GM23338 (cell line): Measurements from ENCODE around the gene PDE4D. TPM values are rescaled to one million over a fixed set of nuclear protein-coding genes. Genes with fewer than 3 reads are reported as not detected.

Experiments used
- ATAC-seq: fragments of 200-7000 bp; cut with Tn5 transposase; 3 replicates; pipeline ENCODE4 v1.9.1; 2020
- DNase-seq: peaks from one replicate; pipeline ENCODE4 v3.0.0-alpha.2; 2015; ENCODE audit warnings: low spot score
- H2AFZ ChIP-seq: fragments of 200-600 bp; sonication (generic); 2 replicates; pipeline ENCODE4 v1.8.0; 2016; ENCODE audit warnings: antibody characterized with exemption, mild to moderate bottlenecking, moderate library complexity
- H3F3A ChIP-seq: fragments of 200-600 bp; sonication (generic); replicated peaks from 2 replicates; pipeline ENCODE4 v1.8.0; 2017; ENCODE audit warnings: antibody characterized with exemption, mixed run types, low read depth
- H3K27ac ChIP-seq: fragments of 200-600 bp; sonication (generic); 2 replicates; pipeline ENCODE4 v1.6.1; 2016; ENCODE audit warnings: low read depth
- H3K27me3 ChIP-seq: fragments of 200-600 bp; sonication (generic); 2 replicates; pipeline ENCODE4 v1.8.0; 2016; ENCODE audit warnings: mild to moderate bottlenecking, mixed run types, moderate library complexity; ENCODE audit not compliant: insufficient read depth
- H3K36me3 ChIP-seq: fragments of 200-600 bp; sonication (generic); 2 replicates; pipeline ENCODE4 v1.8.0; 2016; ENCODE audit warnings: mild to moderate bottlenecking; ENCODE audit not compliant: insufficient read depth
- H3K4me1 ChIP-seq: fragments of 200-600 bp; sonication (generic); 2 replicates; pipeline ENCODE4 v1.8.0; 2016; ENCODE audit warnings: mild to moderate bottlenecking, moderate library complexity; ENCODE audit not compliant: insufficient read depth
- H3K4me2 ChIP-seq: fragments of 200-600 bp; sonication (generic); 2 replicates; pipeline ENCODE4 v1.7.1; 2017; ENCODE audit warnings: mixed run types
- H3K4me3 ChIP-seq: fragments of 200-600 bp; sonication (generic); 2 replicates; pipeline ENCODE4 v1.6.1; 2016; ENCODE audit warnings: mixed run types
- H3K79me2 ChIP-seq: fragments of 200-600 bp; sonication (generic); replicated peaks from 2 replicates; pipeline ENCODE4 v1.8.0; 2017; ENCODE audit warnings: mild to moderate bottlenecking; ENCODE audit not compliant: insufficient read depth
- H3K9me2 ChIP-seq: fragments of 200-600 bp; sonication (generic); 2 replicates; pipeline ENCODE4 v1.8.0; 2017; ENCODE audit not compliant: insufficient read depth
- H4K20me1 ChIP-seq: fragments of 200-600 bp; sonication (generic); replicated peaks from 2 replicates; pipeline ENCODE4 v1.8.0; 2017; ENCODE audit warnings: mild to moderate bottlenecking; ENCODE audit not compliant: insufficient read depth
- H3K27ac Mint-ChIP-seq: 2 replicates; pipeline ENCODE4 v1.8.0; 2020; ENCODE audit warnings: inconsistent platforms, mild to moderate bottlenecking, moderate library complexity, mixed read lengths
- H3K27me3 Mint-ChIP-seq: 3 replicates; pipeline ENCODE4 v1.8.0; 2022; ENCODE audit warnings: low read depth, mild to moderate bottlenecking, moderate library complexity, mixed read lengths, inconsistent platforms; ENCODE audit not compliant: insufficient read depth, poor library complexity
- H3K36me3 Mint-ChIP-seq: 3 replicates; pipeline ENCODE4 v1.8.0; 2021; ENCODE audit warnings: low read depth, mild to moderate bottlenecking, inconsistent platforms, moderate library complexity, mixed read lengths
- H3K4me1 Mint-ChIP-seq: 3 replicates; pipeline ENCODE4 v1.8.0; 2020; ENCODE audit warnings: mild to moderate bottlenecking, inconsistent platforms, mixed read lengths
- H3K4me3 Mint-ChIP-seq: 3 replicates; pipeline ENCODE4 v1.8.0; 2021; ENCODE audit warnings: moderate library complexity, mild to moderate bottlenecking, inconsistent platforms, mixed read lengths
- H3K9me3 Mint-ChIP-seq: 3 replicates; pipeline ENCODE4 v1.8.0; 2020; ENCODE audit warnings: moderate library complexity, mild to moderate bottlenecking, inconsistent platforms, mixed read lengths
- CTCF ChIP-seq, 2 experiments: fragments of 200-600 bp in 1 of 2; sonication (generic) in 1 of 2; conservative IDR thresholded peaks; 2 replicates each; pipeline versions ENCODE4 v1.5.1 to v1.6.1; 2016 to 2017; ENCODE audit warnings: antibody characterized with exemption in 2 of 2, low read depth in 2 of 2, mild to moderate bottlenecking in 2 of 2, moderate library complexity in 1 of 2
- ETS1 ChIP-seq: IDR thresholded peaks from 2 replicates; pipeline ENCODE4 v1.6.1; 2016; ENCODE audit warnings: antibody characterized with exemption
- EZH2 ChIP-seq: fragments of 200-600 bp; sonication (generic); IDR thresholded peaks from one replicate; pipeline ENCODE4 v1.8.0; 2017; ENCODE audit warnings: antibody characterized with exemption, mild to moderate bottlenecking, low read depth; ENCODE audit not compliant: unreplicated experiment
- EZH2phosphoT487 ChIP-seq: fragments of 200-600 bp; sonication (generic); IDR thresholded peaks from one replicate; pipeline ENCODE4 v1.8.1; 2018; ENCODE audit warnings: antibody characterized with exemption; ENCODE audit not compliant: unreplicated experiment
- NANOG ChIP-seq: IDR thresholded peaks from 2 replicates; pipeline ENCODE4 v1.6.1; 2016; ENCODE audit warnings: antibody characterized with exemption, borderline replicate concordance
- POLR2AphosphoS5 ChIP-seq: IDR thresholded peaks from 2 replicates; pipeline ENCODE4 v1.6.1; 2016; ENCODE audit warnings: antibody characterized with exemption, low read depth
- REST ChIP-seq: IDR thresholded peaks from one replicate; pipeline ENCODE4 v1.6.1; 2018; ENCODE audit warnings: antibody characterized with exemption; ENCODE audit not compliant: unreplicated experiment
- STAT1 ChIP-seq: IDR thresholded peaks from one replicate; pipeline ENCODE4 v1.6.1; 2016; ENCODE audit warnings: antibody characterized with exemption; ENCODE audit not compliant: unreplicated experiment
- ZNF114 ChIP-seq: fragments of 250-450 bp; sonication (Bioruptor Pico); IDR thresholded peaks from 2 replicates; pipeline ENCODE4 v1.5.0; 2020; ENCODE audit warnings: mild to moderate bottlenecking, moderate library complexity
- ZNF462 ChIP-seq: fragments of 250-450 bp; sonication (Bioruptor Pico); IDR thresholded peaks from 2 replicates; pipeline ENCODE4 v1.5.0; 2020; ENCODE audit warnings: mild to moderate bottlenecking, moderate library complexity
- polyA plus RNA-seq: library from polyadenylated mRNA; unstranded; fragments of >200 nt; fragmentation: Nextera tagmentation; extraction: Ambion mirVana; gene quantifications from 2 replicates; pipeline ENCODE4 v1.2.1, GENCODE V29; 2016
- total RNA-seq: library from RNA; depleted of rRNA; stranded (reverse); fragments of >200 nt; shearing (Covaris generic); gene quantifications from 2 replicates; pipeline ENCODE4 v1.2.3, GENCODE V29; 2014

Gene PDE4D
- total and polyA plus RNA-seq, 2 experiments from 2014 or later = 2.1 to 4.7 TPM

GRCh38 chr5:59322058-59322457, 571.5 kb downstream of the PDE4D start:
- DNase-seq (no peak), ATAC-seq (no peak)
- Histone ChIP-seq H3K36me3 (no peaks in the 10 kb centered on the region), H3K27ac (no peak overlapping the region), H3K27me3 (no peaks in the 10 kb centered on the region), H3F3A (no peaks in the 10 kb centered on the region), H3K4me2 (no peak overlapping the region), H2AFZ (no peak overlapping the region), H4K20me1 (no peaks in the 10 kb centered on the region), H3K79me2 (no peaks in the 10 kb centered on the region), H3K4me1 (peaks cover 9% of the 10 kb centered on the region), H3K9me2 (no peaks in the 10 kb centered on the region), H3K4me3 (no peak overlapping the region)
- Mint-ChIP-seq H3K4me3 (no peak overlapping the region), H3K27me3 (no peaks in the 10 kb centered on the region), H3K4me1 (peaks cover 10% of the 10 kb centered on the region), H3K27ac (no peak overlapping the region), H3K36me3 (no peaks in the 10 kb centered on the region), H3K9me3 (no peaks in the 10 kb centered on the region)
- no peak for TF ChIP-seq ETS1
- TF ChIP-seq ZNF462 (CRISPR knock-in tag) = no peak
- no peak for TF ChIP-seq ZNF114
- no peak for TF ChIP-seq REST
- TF ChIP-seq EZH2 = no peak
- TF ChIP-seq CTCF (conservative IDR thresholded peaks at IDR 0.05; ENCODE audit: low read depth in 2 of 2) = no peak
- no peak for TF ChIP-seq POLR2AphosphoS5
- no peak for TF ChIP-seq NANOG
- TF ChIP-seq STAT1 = no peak
- TF ChIP-seq EZH2phosphoT487 = no peak
